Dedifferentiated amniotic fluid mesenchymal stem cell (primary cell): Measurements from ENCODE around the gene ROBO1.

Source experiments
- DNase-seq: peaks from one replicate; pipeline ENCODE4 v3.0.0-alpha.2; 2016; ENCODE audit errors: extremely low spot score

Gene ROBO1

GRCh38 chr3:78634316-78634715 lies 1133.5 kb downstream of the ROBO1 start:
- no peak for DNase-seq

- DNase-seq: peak; percentile 21
Observed at GRCh38 chr3:78633626-78634025, 1134.2 kb downstream of the ROBO1 start.

GRCh38 chr3:78632925-78633553 lies 1134.8 kb downstream of the ROBO1 start:
- DNase-seq: peak; percentile 18

- DNase-seq: no peak
Observed at GRCh38 chr3:78629544-78629943, 1138.3 kb downstream of the ROBO1 start.

GRCh38 chr3:78621061-78621716 lies 1146.6 kb downstream of the ROBO1 start:
- DNase-seq: no peak

- DNase-seq: no peak
Observed at GRCh38 chr3:78614486-78614885, 1153.3 kb downstream of the ROBO1 start.

- no peak for DNase-seq
Observed at GRCh38 chr3:78613421-78613879, 1154.3 kb downstream of the ROBO1 start.

- DNase-seq: no peak
Observed at GRCh38 chr3:78611278-78611677, 1156.5 kb downstream of the ROBO1 start.

- DNase-seq: no peak
Observed at GRCh38 chr3:78610462-78611125, 1157.2 kb downstream of the ROBO1 start.

GRCh38 chr3:78606756-78607155 lies 1161.0 kb downstream of the ROBO1 start:
- no peak for DNase-seq

- no peak for DNase-seq
Observed at GRCh38 chr3:78605178-78605577, 1162.6 kb downstream of the ROBO1 start.

GRCh38 chr3:78604341-78604740 lies 1163.5 kb downstream of the ROBO1 start:
- DNase-seq: peak; percentile 25

- DNase-seq: no peak
Observed at GRCh38 chr3:78601249-78601648, 1166.5 kb downstream of the ROBO1 start.

- DNase-seq: no peak
Observed at GRCh38 chr3:78589778-78590177, 1178.0 kb downstream of the ROBO1 start.

- DNase-seq: no peak
Observed at GRCh38 chr3:78588906-78589621, 1178.7 kb downstream of the ROBO1 start.

- peak; percentile 62 for DNase-seq
Observed at GRCh38 chr3:78580681-78581080, 1187.1 kb downstream of the ROBO1 start.

- no peak for DNase-seq
Observed at GRCh38 chr3:78571486-78571885, 1196.3 kb downstream of the ROBO1 start.

GRCh38 chr3:78570496-78570895 lies 1197.3 kb downstream of the ROBO1 start:
- no peak for DNase-seq

- DNase-seq: no peak
Observed at GRCh38 chr3:78569804-78570203, 1198.0 kb downstream of the ROBO1 start.

GRCh38 chr3:78565712-78566111 lies 1202.1 kb downstream of the ROBO1 start:
- DNase-seq: no peak

- DNase-seq: no peak
Observed at GRCh38 chr3:78562328-78562727, 1205.5 kb downstream of the ROBO1 start.
